ENCODE measurements around the gene CD80. TPM values are rescaled to one million over a fixed set of nuclear protein-coding genes. Genes with fewer than 3 reads are reported as not detected.

The CD80 gene
- total and polyA plus RNA-seq, 9 donors = 0.07 to 0.73 (median 0.26) TPM; not detected in 1

GRCh38 chr3:119490153-119490552, 69.3 kb downstream of the CD80 start:
- 88 to 91% (median 90%) methylated on average over 2 of the region's 2 CpGs for WGBS, 3 donors
- Histone ChIP-seq H3K9me3 (no peaks in the 10 kb centered on the region), H3K4me1 (ENCODE audit: insufficient read depth) (no peaks in the 10 kb centered on the region), H3K4me3 (no peak overlapping the region), H3K36me3 (no peaks in the 10 kb centered on the region), H3K27me3 (no peaks in the 10 kb centered on the region), H3K27ac (no peak overlapping the region)
- DNase-seq = no peak
- intact Hi-C loops (cut with DNase I) = loop anchor here in 3 of 4 donors (10.0 kb wide), 1 partner anchor 185 kb away; the partner anchor contains the start of gene COX17 (in 3 of the 3)
- TF ChIP-seq POLR2A (IDR thresholded peaks at IDR 0.05) = no peak
- TF ChIP-seq, protein P1, sequence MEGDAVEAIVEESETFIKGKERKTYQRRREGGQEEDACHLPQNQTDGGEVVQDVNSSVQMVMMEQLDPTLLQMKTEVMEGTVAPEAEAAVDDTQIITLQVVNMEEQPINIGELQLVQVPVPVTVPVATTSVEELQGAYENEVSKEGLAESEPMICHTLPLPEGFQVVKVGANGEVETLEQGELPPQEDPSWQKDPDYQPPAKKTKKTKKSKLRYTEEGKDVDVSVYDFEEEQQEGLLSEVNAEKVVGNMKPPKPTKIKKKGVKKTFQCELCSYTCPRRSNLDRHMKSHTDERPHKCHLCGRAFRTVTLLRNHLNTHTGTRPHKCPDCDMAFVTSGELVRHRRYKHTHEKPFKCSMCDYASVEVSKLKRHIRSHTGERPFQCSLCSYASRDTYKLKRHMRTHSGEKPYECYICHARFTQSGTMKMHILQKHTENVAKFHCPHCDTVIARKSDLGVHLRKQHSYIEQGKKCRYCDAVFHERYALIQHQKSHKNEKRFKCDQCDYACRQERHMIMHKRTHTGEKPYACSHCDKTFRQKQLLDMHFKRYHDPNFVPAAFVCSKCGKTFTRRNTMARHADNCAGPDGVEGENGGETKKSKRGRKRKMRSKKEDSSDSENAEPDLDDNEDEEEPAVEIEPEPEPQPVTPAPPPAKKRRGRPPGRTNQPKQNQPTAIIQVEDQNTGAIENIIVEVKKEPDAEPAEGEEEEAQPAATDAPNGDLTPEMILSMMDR (IDR thresholded peaks at IDR 0.05) = no peak
- no peak for TF ChIP-seq EP300 (IDR thresholded peaks at IDR 0.05)

GRCh38 chr3:119485563-119485962, 73.9 kb downstream of the CD80 start:
- WGBS, 3 donors = 87 to 98% (median 89%) methylated on average over 2 of the region's 2 CpGs
- no peaks in the 10 kb centered on the region for H3K36me3 ChIP-seq
- H3K4me3 ChIP-seq = no peak overlapping the region
- no peak overlapping the region for H3K27ac ChIP-seq
- no peaks in the 10 kb centered on the region for H3K4me1 ChIP-seq (ENCODE audit: insufficient read depth)
- intact Hi-C loops (cut with DNase I) = no loop called here
- no peaks in the 10 kb centered on the region for H3K27me3 ChIP-seq
- H3K9me3 ChIP-seq = no peaks in the 10 kb centered on the region
- TF ChIP-seq EP300 (IDR thresholded peaks at IDR 0.05) (no peak), POLR2A (IDR thresholded peaks at IDR 0.05) (no peak)
- TF ChIP-seq, protein P1 (IDR thresholded peaks at IDR 0.05) = no peak
- DNase-seq = no peak

GRCh38 chr3:119483101-119483500, 76.3 kb downstream of the CD80 start:
- Histone ChIP-seq H3K27me3 (no peaks in the 10 kb centered on the region), H3K9me3 (no peaks in the 10 kb centered on the region), H3K27ac (no peak overlapping the region), H3K4me1 (ENCODE audit: insufficient read depth) (no peaks in the 10 kb centered on the region), H3K4me3 (no peak overlapping the region), H3K36me3 (no peaks in the 10 kb centered on the region)
- intact Hi-C loops (cut with DNase I) = no loop called here
- TF ChIP-seq, protein P1 (IDR thresholded peaks at IDR 0.05) = no peak
- TF ChIP-seq POLR2A (IDR thresholded peaks at IDR 0.05) = no peak
- no peak for TF ChIP-seq EP300 (IDR thresholded peaks at IDR 0.05)
- DNase-seq = no peak
- WGBS, 3 donors = 73 to 92% (median 83%) methylated on average over 1 of the region's 1 CpG

GRCh38 chr3:119481079-119481478, 78.3 kb downstream of the CD80 start:
- H3K36me3 ChIP-seq = no peaks in the 10 kb centered on the region

More at GRCh38 chr3:119481079-119481478, 78.3 kb downstream of the CD80 start:
- TF ChIP-seq, protein P1 (IDR thresholded peaks at IDR 0.05) = no peak
- TF ChIP-seq POLR2A (IDR thresholded peaks at IDR 0.05) (no peak), EP300 (IDR thresholded peaks at IDR 0.05) (no peak)
- Histone ChIP-seq H3K27me3 (no peaks in the 10 kb centered on the region), H3K4me3 (no peak overlapping the region), H3K4me1 (ENCODE audit: insufficient read depth) (no peaks in the 10 kb centered on the region), H3K9me3 (no peaks in the 10 kb centered on the region), H3K27ac (no peak overlapping the region)
- 93 to 95% (median 95%) methylated on average over 2 of the region's 2 CpGs for WGBS, 3 donors
- intact Hi-C loops (cut with DNase I) = no loop called here
- no peak for DNase-seq

Other genes starting within 250 kb of the CD80 start
- gene TMEM39A, start 96.0 kb downstream of the CD80 start, total RNA-seq = 10 to 100 TPM; 22.3 to 58.1 (median 39.1) TPM
- gene TMEM39A, start 96.0 kb downstream of the CD80 start, polyA plus RNA-seq = 10 to 100 TPM; 12.9 to 22.0 TPM
- 10 to 100 TPM; 12.1 to 26.2 (median 14.6) TPM for gene POGLUT1, start 90.7 kb downstream of the CD80 start, total RNA-seq
- gene POGLUT1, start 90.7 kb downstream of the CD80 start, polyA plus RNA-seq = 10 to 100 TPM in 1 of 2 donors, 1 to 10 TPM in 1; 6.6 to 12.1 TPM
- 10 to 100 TPM; 38.7 to 82.4 (median 71.3) TPM for gene TIMMDC1, start 61.1 kb downstream of the CD80 start, total RNA-seq
- gene TIMMDC1, start 61.1 kb downstream of the CD80 start, polyA plus RNA-seq = 10 to 100 TPM; 46.7 to 74.9 TPM
- gene ADPRH, start 19.9 kb upstream of the CD80 start, total RNA-seq = 1 to 10 TPM; 2.1 to 6.8 (median 4.5) TPM
- gene ADPRH, start 19.9 kb upstream of the CD80 start, polyA plus RNA-seq = 10 to 100 TPM in 1 of 2 donors, 1 to 10 TPM in 1; 2.6 to 14.6 TPM
- gene PLA1A, start 38.3 kb upstream of the CD80 start, total RNA-seq = 1 to 10 TPM in 4 of 7 donors, under 1 TPM in 3; 0.53 to 9.9 (median 1.2) TPM
- 1 to 10 TPM; 2.2 to 3.9 TPM for gene PLA1A, start 38.3 kb upstream of the CD80 start, polyA plus RNA-seq
- gene POPDC2, start 101.0 kb upstream of the CD80 start, total RNA-seq = 1 to 10 TPM in 6 of 7 donors, under 1 TPM in 1; 0.83 to 5.0 (median 2.7) TPM
- 1 to 10 TPM; 3.0 to 4.6 TPM for gene POPDC2, start 101.0 kb upstream of the CD80 start, polyA plus RNA-seq
- gene COX17, start 117.8 kb upstream of the CD80 start, total RNA-seq = 10 to 100 TPM; 12.4 to 30.6 (median 24.0) TPM
- 10 to 100 TPM; 26.9 to 42.2 TPM for gene COX17, start 117.8 kb upstream of the CD80 start, polyA plus RNA-seq
- gene CFAP91, start 143.4 kb upstream of the CD80 start, total RNA-seq = 10 to 100 TPM in 6 of 7 donors, 1 to 10 TPM in 1; 9.6 to 47.9 (median 16.1) TPM
- 1 to 10 TPM; 5.3 to 7.3 TPM for gene CFAP91, start 143.4 kb upstream of the CD80 start, polyA plus RNA-seq
- under 1 TPM; 0.20 to 0.62 (median 0.34) TPM for gene NR1I2, start 222.5 kb upstream of the CD80 start, total RNA-seq
- under 1 TPM; 0.21 to 0.37 TPM for gene NR1I2, start 222.5 kb upstream of the CD80 start, polyA plus RNA-seq

All from ovary (tissue), 9 donors.